Measurements from ENCODE around the gene ETV3L. TPM values are rescaled to one million over a fixed set of nuclear protein-coding genes. Genes with fewer than 3 reads are reported as not detected.
A peak's percentile ranks its signal among the peaks of the same experiment; 100 is the strongest.

ETV3L gene
- total RNA-seq, 2 donors from 2014 or later, result 0.26 TPM; not detected in 1

DNA sequence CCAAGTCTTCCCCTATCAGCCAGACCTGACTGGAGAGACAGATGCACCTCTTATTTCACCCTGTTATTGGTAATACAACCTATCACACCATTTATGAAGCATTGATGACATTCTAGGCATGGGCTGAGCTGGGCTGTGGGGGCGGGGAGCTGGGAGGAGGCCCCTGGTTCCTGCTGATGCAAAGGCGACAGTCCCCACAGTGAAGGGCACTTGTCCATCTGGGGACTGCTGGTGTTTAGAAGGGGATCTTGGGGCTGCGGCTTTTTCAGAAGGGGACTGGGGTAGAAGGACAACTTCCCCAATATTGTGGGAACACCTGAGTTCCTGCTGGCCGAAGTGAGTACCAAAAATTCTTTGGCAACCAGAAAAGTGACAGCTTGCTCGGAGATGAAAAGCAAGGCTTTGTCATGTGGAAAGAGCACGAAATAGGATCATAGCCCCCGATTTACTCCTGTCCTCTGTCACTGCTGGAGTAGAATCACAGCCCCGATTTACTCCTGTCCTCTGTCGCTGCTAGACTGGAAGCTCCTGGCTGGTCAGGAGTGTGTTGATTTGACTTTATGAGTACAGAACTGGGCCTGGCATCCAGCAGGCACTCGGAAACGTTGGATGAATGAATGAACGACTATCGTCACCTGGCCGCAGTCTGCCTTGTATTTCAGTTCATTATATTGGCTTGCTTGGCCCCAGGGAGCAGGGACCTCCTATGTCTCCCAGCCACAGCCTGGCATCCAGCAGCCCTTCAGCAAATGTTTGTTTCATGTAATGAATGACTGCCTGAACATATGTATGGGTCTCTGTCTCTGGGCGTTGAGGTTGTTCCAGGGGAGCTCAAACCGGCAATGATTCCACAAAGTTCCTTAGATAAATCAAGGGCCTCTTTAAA, 16.5 kb upstream of the ETV3L start:
- Mint-ChIP-seq H3K27ac (no peak overlapping the region), H3K4me1 (peaks cover 54% of the 10 kb centered on the region), H3K4me3 (no peak overlapping the region), H3K9me3 (no peaks in the 10 kb centered on the region), H3K27me3 (ENCODE audit: insufficient read depth) (peaks cover 21% of the 10 kb centered on the region), H3K36me3 (ENCODE audit: low read depth) (no peaks in the 10 kb centered on the region)
- H3K4me3 ChIP-seq (ENCODE audit: low read length), result no peak overlapping the region
- H3K27me3 ChIP-seq (ENCODE audit: control insufficient read depth, insufficient read depth, low read length, poor library complexity, severe bottlenecking), result no peaks in the 10 kb centered on the region
- H3K9me3 ChIP-seq (ENCODE audit: control insufficient read depth, low read length), result no peaks in the 10 kb centered on the region
- DNase-seq, result peak; percentile 48
- H3K4me1 ChIP-seq (ENCODE audit: control insufficient read depth, insufficient read depth, low read length), result peaks cover 12% of the 10 kb centered on the region
- no peak overlapping the region for H3K9ac ChIP-seq (ENCODE audit: extremely low read depth, low read length, poor library complexity, severe bottlenecking)
- H3K36me3 ChIP-seq (ENCODE audit: control insufficient read depth, insufficient read depth, low read length), result peaks cover 4% of the 10 kb centered on the region
- WGBS, 2 experiments (ENCODE audit: insufficient coverage in 1 of 2, insufficient read length in 1 of 2), result 74 to 78% methylated on average over 14 to 16 of the region's 16 CpGs
- no peak overlapping the region for H3K27ac ChIP-seq (ENCODE audit: low read depth, low read length)
- TF ChIP-seq, protein P1, sequence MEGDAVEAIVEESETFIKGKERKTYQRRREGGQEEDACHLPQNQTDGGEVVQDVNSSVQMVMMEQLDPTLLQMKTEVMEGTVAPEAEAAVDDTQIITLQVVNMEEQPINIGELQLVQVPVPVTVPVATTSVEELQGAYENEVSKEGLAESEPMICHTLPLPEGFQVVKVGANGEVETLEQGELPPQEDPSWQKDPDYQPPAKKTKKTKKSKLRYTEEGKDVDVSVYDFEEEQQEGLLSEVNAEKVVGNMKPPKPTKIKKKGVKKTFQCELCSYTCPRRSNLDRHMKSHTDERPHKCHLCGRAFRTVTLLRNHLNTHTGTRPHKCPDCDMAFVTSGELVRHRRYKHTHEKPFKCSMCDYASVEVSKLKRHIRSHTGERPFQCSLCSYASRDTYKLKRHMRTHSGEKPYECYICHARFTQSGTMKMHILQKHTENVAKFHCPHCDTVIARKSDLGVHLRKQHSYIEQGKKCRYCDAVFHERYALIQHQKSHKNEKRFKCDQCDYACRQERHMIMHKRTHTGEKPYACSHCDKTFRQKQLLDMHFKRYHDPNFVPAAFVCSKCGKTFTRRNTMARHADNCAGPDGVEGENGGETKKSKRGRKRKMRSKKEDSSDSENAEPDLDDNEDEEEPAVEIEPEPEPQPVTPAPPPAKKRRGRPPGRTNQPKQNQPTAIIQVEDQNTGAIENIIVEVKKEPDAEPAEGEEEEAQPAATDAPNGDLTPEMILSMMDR (conservative IDR thresholded peaks at IDR 0.05), result no peak

DNA sequence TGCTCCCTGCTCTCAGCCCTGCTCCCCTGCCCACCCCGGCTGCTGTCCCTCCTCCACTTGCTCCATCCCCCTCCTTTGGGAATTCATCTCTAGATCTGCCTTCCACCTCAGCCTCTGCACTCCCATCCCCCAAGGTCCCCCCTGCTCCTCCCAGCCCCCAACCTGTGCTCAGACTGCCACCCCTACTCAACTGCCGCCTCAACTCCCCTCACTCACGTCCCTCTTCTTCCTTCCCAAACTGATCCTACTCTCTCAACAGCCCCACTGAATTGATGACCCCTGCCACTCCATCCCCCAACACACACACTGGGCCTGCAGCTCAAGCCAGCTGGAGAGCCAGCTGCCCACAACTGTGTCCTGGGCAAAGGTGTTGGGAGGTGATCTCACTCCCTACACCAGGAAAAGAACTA, 15.8 kb upstream of the ETV3L start:
- H3K4me3 ChIP-seq (ENCODE audit: low read length), result no peak overlapping the region
- H3K4me1 ChIP-seq (ENCODE audit: control insufficient read depth, insufficient read depth, low read length), result peaks cover 12% of the 10 kb centered on the region
- TF ChIP-seq, protein P1 (conservative IDR thresholded peaks at IDR 0.05), result no peak
- no peaks in the 10 kb centered on the region for H3K27me3 ChIP-seq (ENCODE audit: control insufficient read depth, insufficient read depth, low read length, poor library complexity, severe bottlenecking)
- H3K4me1 Mint-ChIP-seq, result peaks cover 60% of the 10 kb centered on the region
- no peaks in the 10 kb centered on the region for H3K36me3 Mint-ChIP-seq (ENCODE audit: low read depth)
- no peaks in the 10 kb centered on the region for H3K36me3 ChIP-seq (ENCODE audit: control insufficient read depth, insufficient read depth, low read length)
- H3K9me3 Mint-ChIP-seq, result no peaks in the 10 kb centered on the region
- peaks cover 26% of the 10 kb centered on the region for H3K27me3 Mint-ChIP-seq (ENCODE audit: insufficient read depth)
- H3K9ac ChIP-seq (ENCODE audit: extremely low read depth, low read length, poor library complexity, severe bottlenecking), result no peak overlapping the region
- H3K9me3 ChIP-seq (ENCODE audit: control insufficient read depth, low read length), result no peaks in the 10 kb centered on the region
- DNase-seq, result peak; percentile 72
- H3K4me3 Mint-ChIP-seq, result no peak overlapping the region
- WGBS, 2 experiments (ENCODE audit: insufficient coverage in 1 of 2, insufficient read length in 1 of 2), result 66% methylated on average over 3 of the region's 3 CpGs; no CpG with 5 or more reads in 1 of the 2 experiments
- H3K27ac ChIP-seq (ENCODE audit: low read depth, low read length), result no peak overlapping the region
- H3K27ac Mint-ChIP-seq, result no peak overlapping the region

DNA sequence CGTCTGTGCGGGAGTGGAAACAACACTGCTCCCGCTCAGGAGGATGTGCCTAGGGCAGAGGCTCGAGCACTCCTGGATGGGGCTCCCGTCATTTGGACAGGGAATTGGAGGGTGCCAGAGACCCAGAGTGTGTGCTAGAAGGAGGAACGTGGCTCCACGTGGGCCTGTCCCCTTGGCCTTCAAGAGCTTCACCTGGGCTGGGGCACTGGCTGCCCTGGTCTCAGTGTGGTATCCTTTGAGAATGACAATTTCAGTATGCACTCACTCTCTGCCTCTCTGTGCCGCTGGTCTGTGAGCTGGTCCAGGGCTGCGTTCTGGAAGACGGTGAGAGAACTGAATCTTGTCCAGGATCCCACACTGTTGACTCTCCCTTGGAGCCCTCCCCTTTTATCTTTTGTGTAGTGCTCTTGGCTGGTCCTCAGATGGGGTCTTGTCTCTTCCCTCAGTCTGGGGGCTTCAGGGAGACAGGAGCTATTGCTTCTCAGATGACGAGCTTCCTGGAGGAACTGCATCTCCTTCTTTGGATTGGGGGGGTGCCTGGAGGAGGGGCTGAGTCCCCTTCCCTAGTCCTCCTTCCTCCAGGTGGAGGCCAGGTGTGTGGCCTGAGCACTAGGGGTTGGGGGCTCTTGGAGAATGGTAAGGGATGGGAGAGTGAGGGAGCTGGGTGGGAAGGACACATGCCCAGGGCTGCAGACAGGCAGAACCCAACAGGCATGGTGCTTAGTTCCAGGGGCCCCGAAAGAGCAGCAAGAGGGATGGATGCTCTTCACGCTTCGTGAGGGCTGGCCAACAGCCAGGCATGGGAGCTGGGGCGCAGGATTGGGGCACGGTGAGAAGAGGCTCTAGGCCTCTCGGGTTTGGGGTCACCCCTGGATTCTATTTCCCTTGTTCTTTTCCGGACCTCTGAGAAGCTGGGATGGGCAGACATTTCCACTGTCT, 14.8 kb upstream of the ETV3L start:
- Mint-ChIP-seq H3K9me3 (no peaks in the 10 kb centered on the region), H3K27ac (no peak overlapping the region), H3K4me1 (peaks cover 60% of the 10 kb centered on the region), H3K36me3 (ENCODE audit: low read depth) (no peaks in the 10 kb centered on the region), H3K27me3 (ENCODE audit: insufficient read depth) (peaks cover 26% of the 10 kb centered on the region), H3K4me3 (no peak overlapping the region)
- H3K9ac ChIP-seq (ENCODE audit: extremely low read depth, low read length, poor library complexity, severe bottlenecking), result no peak overlapping the region
- H3K9me3 ChIP-seq (ENCODE audit: control insufficient read depth, low read length), result no peaks in the 10 kb centered on the region
- H3K36me3 ChIP-seq (ENCODE audit: control insufficient read depth, insufficient read depth, low read length), result no peaks in the 10 kb centered on the region
- peak; percentile 48 for DNase-seq
- TF ChIP-seq, protein P1 (conservative IDR thresholded peaks at IDR 0.05), result no peak
- no peak overlapping the region for H3K4me3 ChIP-seq (ENCODE audit: low read length)
- peaks cover 12% of the 10 kb centered on the region for H3K4me1 ChIP-seq (ENCODE audit: control insufficient read depth, insufficient read depth, low read length)
- H3K27ac ChIP-seq (ENCODE audit: low read depth, low read length), result no peak overlapping the region
- 92 to 97% methylated on average over 16 to 18 of the region's 18 CpGs for WGBS, 2 experiments (ENCODE audit: insufficient coverage in 1 of 2, insufficient read length in 1 of 2)
- no peaks in the 10 kb centered on the region for H3K27me3 ChIP-seq (ENCODE audit: control insufficient read depth, insufficient read depth, low read length, poor library complexity, severe bottlenecking)
